ENCODE measurements around the gene SPINT2. TPM values are rescaled to one million over a fixed set of nuclear protein-coding genes. Genes with fewer than 3 reads are reported as not detected.

Gene SPINT2
- total RNA-seq, 2 experiments from 2014 or later: 36.7 to 77.2 TPM

- Histone ChIP-seq H3K4me2 (ENCODE audit: low read length) (no peak overlapping the region), H4K20me1 (ENCODE audit: insufficient read depth, low read length) (no peaks in the 10 kb centered on the region), H3K9me2 (ENCODE audit: insufficient read depth, low read length) (no peaks in the 10 kb centered on the region), H3K9me3 (ENCODE audit: low read length) (no peaks in the 10 kb centered on the region), H3K36me3 (ENCODE audit: insufficient read depth, low read length) (no peaks in the 10 kb centered on the region), H3K4me3 (ENCODE audit: low read depth, low read length, poor library complexity, severe bottlenecking) (no peak overlapping the region), H2AFZ (ENCODE audit: low read length) (no peak overlapping the region), H3K4me1 (ENCODE audit: insufficient read depth, low read length, poor library complexity, severe bottlenecking) (peaks cover 20% of the 10 kb centered on the region), H3K79me2 (ENCODE audit: insufficient read depth, low read depth, low read length) (no peaks in the 10 kb centered on the region), H3K27ac (ENCODE audit: low read depth, low read length, poor library complexity, severe bottlenecking) (no peak overlapping the region)
- ChIA-PET CTCF (ENCODE audit: unreplicated experiment) (interaction anchor here (1.4 kb wide), 1 partner anchor 42 kb away, joined by 3 read pairs; no protein-coding TSS in a partner anchor), POLR2A (interaction anchor here (0.6 to 1.2 kb wide), 3 partner anchors 10 to 34 kb away, joined by 3 to 4 read pairs (median 3); no protein-coding TSS in a partner anchor)
- intact Hi-C loops (cut with micrococcal nuclease; ENCODE audit: unreplicated experiment): no loop called here
- no peak for TF ChIP-seq EZH2phosphoT487 (IDR thresholded peaks at IDR 0.05; ENCODE audit: borderline replicate concordance, low read depth, low read length)
- TF ChIP-seq CTCF (conservative IDR thresholded peaks at IDR 0.05; ENCODE audit: low read length): no peak
- BruUV-seq (replicated peaks): no TSS peak
- no peak for DNase-seq (ENCODE audit: low spot score)
Measured at GRCh38 chr19:38285567-38285966, 21.2 kb downstream of the SPINT2 start.

GRCh38 chr19:38287604-38288003 is 23.2 kb downstream of the SPINT2 start:
- intact Hi-C loops (cut with micrococcal nuclease; ENCODE audit: unreplicated experiment): no loop called here
- no peaks in the 10 kb centered on the region for H3K36me3 ChIP-seq (ENCODE audit: insufficient read depth, low read length)
- H4K20me1 ChIP-seq (ENCODE audit: insufficient read depth, low read length): no peaks in the 10 kb centered on the region
- H3K27ac ChIP-seq (ENCODE audit: low read depth, low read length, poor library complexity, severe bottlenecking): no peak overlapping the region
- H3K4me2 ChIP-seq (ENCODE audit: low read length): no peak overlapping the region
- ChIA-PET CTCF (ENCODE audit: unreplicated experiment) (no interaction called here), POLR2A (no interaction called here)
- H3K79me2 ChIP-seq (ENCODE audit: insufficient read depth, low read depth, low read length): no peaks in the 10 kb centered on the region
- H3K9me2 ChIP-seq (ENCODE audit: insufficient read depth, low read length): no peaks in the 10 kb centered on the region
- no peak overlapping the region for H3K4me3 ChIP-seq (ENCODE audit: low read depth, low read length, poor library complexity, severe bottlenecking)
- no peak for TF ChIP-seq EZH2phosphoT487 (IDR thresholded peaks at IDR 0.05; ENCODE audit: borderline replicate concordance, low read depth, low read length)
- TF ChIP-seq CTCF (conservative IDR thresholded peaks at IDR 0.05; ENCODE audit: low read length): no peak
- no TSS peak for BruUV-seq (replicated peaks)
- peaks cover 14% of the 10 kb centered on the region for H3K4me1 ChIP-seq (ENCODE audit: insufficient read depth, low read length, poor library complexity, severe bottlenecking)
- H2AFZ ChIP-seq (ENCODE audit: low read length): no peak overlapping the region
- no peak for DNase-seq (ENCODE audit: low spot score)
- H3K9me3 ChIP-seq (ENCODE audit: low read length): no peaks in the 10 kb centered on the region

- Histone ChIP-seq H3K9me2 (ENCODE audit: insufficient read depth, low read length) (no peaks in the 10 kb centered on the region), H3K4me2 (ENCODE audit: low read length) (no peak overlapping the region), H3K4me3 (ENCODE audit: low read depth, low read length, poor library complexity, severe bottlenecking) (no peak overlapping the region), H4K20me1 (ENCODE audit: insufficient read depth, low read length) (no peaks in the 10 kb centered on the region), H2AFZ (ENCODE audit: low read length) (no peak overlapping the region), H3K9me3 (ENCODE audit: low read length) (no peaks in the 10 kb centered on the region), H3K36me3 (ENCODE audit: insufficient read depth, low read length) (no peaks in the 10 kb centered on the region), H3K4me1 (ENCODE audit: insufficient read depth, low read length, poor library complexity, severe bottlenecking) (peaks cover 14% of the 10 kb centered on the region), H3K27ac (ENCODE audit: low read depth, low read length, poor library complexity, severe bottlenecking) (no peak overlapping the region), H3K79me2 (ENCODE audit: insufficient read depth, low read depth, low read length) (no peaks in the 10 kb centered on the region)
- no peak for DNase-seq (ENCODE audit: low spot score)
- TF ChIP-seq CTCF (conservative IDR thresholded peaks at IDR 0.05; ENCODE audit: low read length): no peak
- no peak for TF ChIP-seq EZH2phosphoT487 (IDR thresholded peaks at IDR 0.05; ENCODE audit: borderline replicate concordance, low read depth, low read length)
- no TSS peak for BruUV-seq (replicated peaks)
- ChIA-PET CTCF (ENCODE audit: unreplicated experiment) (no interaction called here), POLR2A (no interaction called here)
- intact Hi-C loops (cut with micrococcal nuclease; ENCODE audit: unreplicated experiment): no loop called here
Measured at GRCh38 chr19:38288123-38288855, 23.9 kb downstream of the SPINT2 start.
